ENCODE data around the gene RNF175. TPM values are rescaled to one million over a fixed set of nuclear protein-coding genes. Genes with fewer than 3 reads are reported as not detected.
A peak's percentile ranks its signal among the peaks of the same experiment; 100 is the strongest.

The RNF175 gene
- total RNA-seq, 1 experiment from 2014 or later, result 0.54 TPM

DNA sequence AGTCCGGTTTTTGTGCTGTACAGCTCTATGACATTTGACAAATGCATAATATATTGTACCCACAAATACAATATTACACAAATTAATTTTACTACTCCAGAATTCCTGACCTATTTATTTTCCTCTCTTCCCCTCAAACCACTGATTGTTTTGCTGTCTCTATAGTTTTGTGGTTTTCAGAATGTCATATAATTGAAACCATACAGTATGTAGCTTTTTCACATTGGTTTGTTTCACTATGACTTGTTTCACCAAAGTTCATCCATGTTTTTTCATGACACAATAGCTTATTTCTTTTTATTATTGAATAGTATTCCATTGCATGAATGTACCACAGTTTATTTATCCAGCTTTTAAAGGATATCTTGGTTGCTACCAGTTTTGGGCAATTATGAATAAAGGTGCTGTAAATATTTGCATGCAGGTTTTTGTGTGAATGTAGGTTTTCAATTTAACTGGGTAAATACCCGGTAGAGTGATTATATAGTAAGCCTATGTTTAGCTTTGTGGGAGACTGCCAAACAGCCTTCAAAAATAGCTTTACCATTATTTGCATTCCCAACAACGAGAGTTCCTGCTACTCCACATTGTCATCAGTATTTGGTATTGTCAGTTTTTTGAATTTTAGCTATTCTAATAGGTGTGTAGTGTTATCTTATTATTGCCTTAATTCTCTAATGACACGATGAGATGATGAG is 25.9 kb downstream of the RNF175 start:
- CTCF ChIA-PET, result interaction anchor here (0.7 kb wide), 1 partner anchor 591 kb away, joined by 7 read pairs; no protein-coding TSS in a partner anchor
- DNase-seq, result no peak
- BruUV-seq (replicated peaks), result no TSS peak
- Mint-ChIP-seq H3K9me3 (ENCODE audit: low read depth, unreplicated experiment) (peaks cover 2% of the 10 kb centered on the region), H3K4me3 (ENCODE audit: low read depth, unreplicated experiment) (no peak overlapping the region), H3K36me3 (ENCODE audit: insufficient read depth, unreplicated experiment) (no peaks in the 10 kb centered on the region), H3K27me3 (ENCODE audit: unreplicated experiment) (no peaks in the 10 kb centered on the region), H3K27ac (ENCODE audit: unreplicated experiment) (no peak overlapping the region), H3K4me1 (ENCODE audit: low read depth, unreplicated experiment) (peaks cover 35% of the 10 kb centered on the region)
- intact Hi-C loops (cut with micrococcal nuclease; ENCODE audit: unreplicated experiment), result no loop called here
- TF ChIP-seq, protein P1, sequence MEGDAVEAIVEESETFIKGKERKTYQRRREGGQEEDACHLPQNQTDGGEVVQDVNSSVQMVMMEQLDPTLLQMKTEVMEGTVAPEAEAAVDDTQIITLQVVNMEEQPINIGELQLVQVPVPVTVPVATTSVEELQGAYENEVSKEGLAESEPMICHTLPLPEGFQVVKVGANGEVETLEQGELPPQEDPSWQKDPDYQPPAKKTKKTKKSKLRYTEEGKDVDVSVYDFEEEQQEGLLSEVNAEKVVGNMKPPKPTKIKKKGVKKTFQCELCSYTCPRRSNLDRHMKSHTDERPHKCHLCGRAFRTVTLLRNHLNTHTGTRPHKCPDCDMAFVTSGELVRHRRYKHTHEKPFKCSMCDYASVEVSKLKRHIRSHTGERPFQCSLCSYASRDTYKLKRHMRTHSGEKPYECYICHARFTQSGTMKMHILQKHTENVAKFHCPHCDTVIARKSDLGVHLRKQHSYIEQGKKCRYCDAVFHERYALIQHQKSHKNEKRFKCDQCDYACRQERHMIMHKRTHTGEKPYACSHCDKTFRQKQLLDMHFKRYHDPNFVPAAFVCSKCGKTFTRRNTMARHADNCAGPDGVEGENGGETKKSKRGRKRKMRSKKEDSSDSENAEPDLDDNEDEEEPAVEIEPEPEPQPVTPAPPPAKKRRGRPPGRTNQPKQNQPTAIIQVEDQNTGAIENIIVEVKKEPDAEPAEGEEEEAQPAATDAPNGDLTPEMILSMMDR (IDR thresholded peaks at IDR 0.05; ENCODE audit: unreplicated experiment), result no peak

DNA sequence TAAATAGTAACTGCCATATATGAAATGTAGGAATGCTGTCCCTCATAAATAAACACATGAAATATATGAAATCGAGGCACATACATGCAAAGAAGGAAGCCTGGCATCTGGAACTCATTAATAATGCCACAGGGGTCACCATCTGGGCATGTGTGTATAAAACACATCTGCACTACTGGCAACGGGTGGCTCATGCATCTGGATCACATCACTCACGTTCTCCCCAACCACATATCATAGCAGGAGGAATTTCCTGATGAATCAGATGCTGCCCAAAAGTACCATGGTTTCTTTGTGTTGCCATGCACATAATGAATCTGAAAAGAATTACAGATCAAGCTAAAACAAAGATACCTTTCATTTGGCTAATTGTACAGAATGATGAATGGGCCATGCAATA is 28.6 kb downstream of the RNF175 start:
- BruUV-seq (replicated peaks), result no TSS peak
- Mint-ChIP-seq H3K9me3 (ENCODE audit: low read depth, unreplicated experiment) (no peaks in the 10 kb centered on the region), H3K4me1 (ENCODE audit: low read depth, unreplicated experiment) (peaks cover 31% of the 10 kb centered on the region), H3K36me3 (ENCODE audit: insufficient read depth, unreplicated experiment) (no peaks in the 10 kb centered on the region), H3K27me3 (ENCODE audit: unreplicated experiment) (no peaks in the 10 kb centered on the region), H3K27ac (ENCODE audit: unreplicated experiment) (peak overlapping the region; percentile 61), H3K4me3 (ENCODE audit: low read depth, unreplicated experiment) (no peak overlapping the region)
- intact Hi-C loops (cut with micrococcal nuclease; ENCODE audit: unreplicated experiment), result no loop called here
- CTCF ChIA-PET, result no interaction called here
- DNase-seq, result peak; percentile 15
- TF ChIP-seq, protein P1 (IDR thresholded peaks at IDR 0.05; ENCODE audit: unreplicated experiment), result no peak

DNA sequence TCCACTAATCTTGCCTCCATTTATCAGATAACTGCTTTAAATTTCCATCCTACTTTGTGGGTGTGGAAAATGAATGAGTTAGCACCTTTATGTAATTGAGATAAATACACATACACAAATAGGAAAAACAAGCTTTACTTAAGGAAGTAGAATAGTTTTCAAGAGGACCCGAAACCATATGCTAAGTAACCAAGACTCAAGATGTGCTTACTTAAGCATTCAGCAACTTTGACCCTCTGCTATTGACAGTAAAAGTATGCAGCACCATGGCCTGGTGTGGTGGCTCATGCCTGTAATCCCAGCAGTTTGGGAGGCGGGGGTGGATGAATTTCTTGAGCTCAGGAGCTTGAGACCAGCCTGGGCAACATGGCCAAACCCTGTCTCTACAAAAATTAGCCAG is 29.9 kb downstream of the RNF175 start:
- H3K36me3 Mint-ChIP-seq (ENCODE audit: insufficient read depth, unreplicated experiment), result no peaks in the 10 kb centered on the region
- no TSS peak for BruUV-seq (replicated peaks)
- CTCF ChIA-PET, result no interaction called here

DNA sequence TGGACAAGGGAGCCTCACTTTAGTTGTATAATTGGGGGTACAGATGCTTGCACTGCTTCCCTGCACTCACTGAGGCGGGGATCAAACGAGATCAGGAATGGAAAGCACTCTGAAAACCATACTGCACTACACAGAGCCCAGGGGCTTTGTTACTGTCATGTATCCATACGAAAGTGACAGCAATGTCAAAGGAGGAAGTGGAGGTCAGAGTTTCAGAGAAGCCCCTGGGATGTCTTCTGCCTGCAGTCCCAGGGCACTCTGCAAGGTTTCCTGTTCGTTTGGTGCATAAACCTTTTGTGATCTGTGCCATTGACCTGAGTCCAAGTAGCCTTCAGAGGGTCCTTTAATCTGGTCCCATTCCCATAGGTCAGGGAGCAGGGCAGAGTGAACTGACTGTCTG is 31.2 kb downstream of the RNF175 start:
- Mint-ChIP-seq H3K36me3 (ENCODE audit: insufficient read depth, unreplicated experiment) (no peaks in the 10 kb centered on the region), H3K27ac (ENCODE audit: unreplicated experiment) (no peak overlapping the region), H3K4me3 (ENCODE audit: low read depth, unreplicated experiment) (no peak overlapping the region), H3K27me3 (ENCODE audit: unreplicated experiment) (no peaks in the 10 kb centered on the region), H3K4me1 (ENCODE audit: low read depth, unreplicated experiment) (peaks cover 18% of the 10 kb centered on the region), H3K9me3 (ENCODE audit: low read depth, unreplicated experiment) (no peaks in the 10 kb centered on the region)
- no TSS peak for BruUV-seq (replicated peaks)
- no peak for DNase-seq
- TF ChIP-seq, protein P1 (IDR thresholded peaks at IDR 0.05; ENCODE audit: unreplicated experiment), result no peak
- CTCF ChIA-PET, result no interaction called here
- intact Hi-C loops (cut with micrococcal nuclease; ENCODE audit: unreplicated experiment), result no loop called here

More for the DNA sequence above, 29.9 kb downstream of the RNF175 start:
- Mint-ChIP-seq H3K27ac (ENCODE audit: unreplicated experiment) (no peak overlapping the region), H3K4me3 (ENCODE audit: low read depth, unreplicated experiment) (no peak overlapping the region), H3K9me3 (ENCODE audit: low read depth, unreplicated experiment) (no peaks in the 10 kb centered on the region), H3K27me3 (ENCODE audit: unreplicated experiment) (no peaks in the 10 kb centered on the region), H3K4me1 (ENCODE audit: low read depth, unreplicated experiment) (peaks cover 21% of the 10 kb centered on the region)
- intact Hi-C loops (cut with micrococcal nuclease; ENCODE audit: unreplicated experiment), result no loop called here
- no peak for DNase-seq
- TF ChIP-seq, protein P1 (IDR thresholded peaks at IDR 0.05; ENCODE audit: unreplicated experiment), result no peak

Measured in Calu3 (cell line).